Glutamatergic neuron (in vitro differentiated cells): ENCODE measurements around the gene CSNK1A1. TPM values are rescaled to one million over a fixed set of nuclear protein-coding genes. Genes with fewer than 3 reads are reported as not detected.
"Not testable (repeated sequence)": the region's sequence is repeated elsewhere in the genome, so short reads cannot be mapped to it uniquely, and the experiment has no call there.

Source experiments
- DNase-seq: peaks from one replicate; pipeline ENCODE4 v3.0.0; 2022
- H3K27ac Mint-ChIP-seq: one replicate; pipeline ENCODE4 v1.8.0; 2020; ENCODE audit warnings: mild to moderate bottlenecking, mixed read lengths, inconsistent platforms; ENCODE audit not compliant: unreplicated experiment
- H3K27me3 Mint-ChIP-seq: one replicate; pipeline ENCODE4 v1.8.0; 2020; ENCODE audit warnings: mild to moderate bottlenecking, moderate library complexity, mixed read lengths, inconsistent platforms; ENCODE audit not compliant: unreplicated experiment
- H3K36me3 Mint-ChIP-seq: one replicate; pipeline ENCODE4 v1.8.0; 2020; ENCODE audit warnings: mild to moderate bottlenecking, mixed read lengths, inconsistent platforms; ENCODE audit not compliant: unreplicated experiment
- H3K4me1 Mint-ChIP-seq: one replicate; pipeline ENCODE4 v1.8.0; 2020; ENCODE audit warnings: mild to moderate bottlenecking, low read depth, mixed read lengths, inconsistent platforms; ENCODE audit not compliant: unreplicated experiment
- H3K4me3 Mint-ChIP-seq: one replicate; pipeline ENCODE4 v1.8.0; 2020; ENCODE audit warnings: mild to moderate bottlenecking, mixed read lengths, inconsistent platforms; ENCODE audit not compliant: unreplicated experiment
- H3K9me3 Mint-ChIP-seq: one replicate; pipeline ENCODE4 v1.8.0; 2020; ENCODE audit warnings: mild to moderate bottlenecking, moderate library complexity, mixed read lengths, inconsistent platforms; ENCODE audit not compliant: unreplicated experiment
- CTCF ChIP-seq: fragments of 200-600 bp; sonication (generic); IDR thresholded peaks from one replicate; pipeline ENCODE4 v1.5.0; 2021; ENCODE audit not compliant: partially characterized antibody, unreplicated experiment
- total RNA-seq: library from RNA; stranded (reverse); fragmentation: NEBNext Ultra II Directional; extraction: Animal tissue kit (Norgen Biotek cat#: 25700); gene quantifications from one replicate; pipeline ENCODE4 v1.2.1, GENCODE V29; 2021; ENCODE audit not compliant: unreplicated experiment

The CSNK1A1 gene
- total RNA-seq, 1 donor from 2014 or later, result 289 TPM

GRCh38 chr5:149521739-149522685, 29.2 kb downstream of the CSNK1A1 start:
- no peak overlapping the region for H3K27ac Mint-ChIP-seq
- DNase-seq, result no peak
- no peaks in the 10 kb centered on the region for H3K36me3 Mint-ChIP-seq
- no peaks in the 10 kb centered on the region for H3K9me3 Mint-ChIP-seq
- H3K4me3 Mint-ChIP-seq, result no peak overlapping the region
- TF ChIP-seq CTCF, result no peak
- no peaks in the 10 kb centered on the region for H3K27me3 Mint-ChIP-seq
- peaks cover 21% of the 10 kb centered on the region for H3K4me1 Mint-ChIP-seq

DNA sequence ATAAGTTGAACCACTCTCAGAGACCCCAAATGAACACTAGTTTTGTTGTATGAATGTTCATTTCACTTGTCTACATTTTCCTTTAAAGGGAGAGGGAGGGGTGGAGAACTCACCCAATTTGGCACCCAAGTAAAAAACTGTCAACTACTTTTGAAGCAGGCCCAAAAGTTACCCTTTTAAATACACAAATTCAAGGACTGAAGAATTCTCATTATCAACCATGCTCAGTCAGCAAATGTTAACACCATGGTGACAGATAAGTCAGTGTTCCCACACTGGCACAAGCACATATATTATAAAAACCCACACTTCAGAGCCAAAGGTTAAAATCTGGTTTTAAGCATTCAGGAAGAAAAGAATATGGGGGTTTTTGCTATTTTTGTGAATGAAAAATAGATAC, 31.6 kb downstream of the CSNK1A1 start:
- no peak for TF ChIP-seq CTCF
- H3K27me3 Mint-ChIP-seq, result no peaks in the 10 kb centered on the region
- H3K4me1 Mint-ChIP-seq, result peaks cover 14% of the 10 kb centered on the region
- no peak overlapping the region for H3K4me3 Mint-ChIP-seq
- H3K36me3 Mint-ChIP-seq, result no peaks in the 10 kb centered on the region
- no peak overlapping the region for H3K27ac Mint-ChIP-seq
- no peaks in the 10 kb centered on the region for H3K9me3 Mint-ChIP-seq
- DNase-seq, result no peak

GRCh38 chr5:149518620-149519019, 32.6 kb downstream of the CSNK1A1 start:
- Mint-ChIP-seq H3K4me1 (peaks cover 14% of the 10 kb centered on the region), H3K36me3 (no peaks in the 10 kb centered on the region), H3K9me3 (no peaks in the 10 kb centered on the region), H3K4me3 (no peak overlapping the region), H3K27ac (no peak overlapping the region), H3K27me3 (no peaks in the 10 kb centered on the region)
- no peak for DNase-seq
- TF ChIP-seq CTCF, result no peak

DNA sequence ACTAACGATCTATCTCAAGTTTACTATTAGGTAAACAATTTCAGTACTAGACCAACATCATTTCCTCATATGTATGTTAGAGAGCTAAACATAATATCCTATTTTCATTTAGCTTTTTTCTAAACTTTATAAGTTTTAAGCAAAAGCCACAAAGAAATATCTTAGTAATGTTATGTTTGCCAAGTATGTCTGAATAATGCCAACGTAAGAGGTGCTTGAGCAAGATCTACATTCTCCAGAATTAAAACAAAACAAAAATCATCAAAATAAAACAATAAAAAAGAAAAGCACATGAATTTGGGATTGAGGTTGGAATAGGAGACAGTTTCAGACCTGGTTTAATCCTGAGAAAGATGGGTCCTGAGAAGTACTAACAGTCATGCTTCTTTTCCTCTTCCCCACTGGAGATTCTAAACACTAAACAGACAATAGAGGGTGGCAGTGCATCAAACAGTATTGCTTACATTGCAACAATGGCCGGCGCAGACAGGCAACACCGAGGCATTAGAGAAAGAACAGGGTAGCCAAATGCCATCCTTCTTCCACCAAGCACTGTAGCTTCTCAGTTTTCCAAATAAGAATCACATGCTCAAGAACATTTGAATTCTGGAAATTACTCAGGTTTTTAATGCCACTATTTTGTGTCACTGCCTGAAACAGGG, 33.6 kb downstream of the CSNK1A1 start:
- Mint-ChIP-seq H3K36me3 (no peaks in the 10 kb centered on the region), H3K27me3 (no peaks in the 10 kb centered on the region), H3K4me3 (peak overlapping the region; percentile 47), H3K27ac (peak overlapping the region; percentile 78), H3K9me3 (no peaks in the 10 kb centered on the region), H3K4me1 (peaks cover 14% of the 10 kb centered on the region)
- TF ChIP-seq CTCF, result no peak
- no peak for DNase-seq

GRCh38 chr5:149514512-149514911, 36.7 kb downstream of the CSNK1A1 start:
- DNase-seq, result no peak
- no peak for TF ChIP-seq CTCF
- Mint-ChIP-seq H3K4me3 (no peak overlapping the region), H3K9me3 (no peaks in the 10 kb centered on the region), H3K36me3 (no peaks in the 10 kb centered on the region), H3K27ac (no peak overlapping the region), H3K27me3 (no peaks in the 10 kb centered on the region), H3K4me1 (peaks cover 14% of the 10 kb centered on the region)

DNA sequence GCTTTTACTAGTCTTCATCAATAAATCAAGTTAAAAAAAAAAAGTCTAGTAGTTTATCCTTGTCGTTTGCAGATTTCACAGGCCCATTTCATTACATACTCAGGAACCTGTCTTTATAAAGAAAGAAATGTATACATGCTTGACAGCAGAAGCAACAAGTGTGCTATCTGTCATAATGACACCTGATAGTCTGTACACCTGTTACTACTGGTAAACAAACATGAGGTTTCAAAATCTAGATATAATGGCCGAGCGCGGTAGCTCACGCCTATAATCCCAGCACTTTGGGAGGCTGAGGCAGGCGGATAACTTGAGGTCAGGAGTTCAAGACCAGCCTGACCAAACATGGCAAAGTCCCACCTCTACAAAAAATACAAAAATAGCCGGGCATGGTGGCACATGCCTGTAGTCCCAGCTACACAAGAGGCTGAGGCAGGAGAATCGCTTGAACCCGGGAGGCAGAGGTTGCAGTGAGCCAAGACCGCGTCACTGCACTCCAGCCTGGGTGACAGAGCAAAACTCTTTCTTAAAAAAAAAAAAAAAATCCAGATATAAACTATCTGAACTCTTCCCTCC, 37.8 kb downstream of the CSNK1A1 start:
- H3K9me3 Mint-ChIP-seq, H3K27ac Mint-ChIP-seq, DNase-seq, H3K4me3 Mint-ChIP-seq, H3K27me3 Mint-ChIP-seq, H3K36me3 Mint-ChIP-seq, H3K4me1 Mint-ChIP-seq: not testable (repeated sequence)
